H1 (cell line): ENCODE results near the gene RBM19. TPM values are rescaled to one million over a fixed set of nuclear protein-coding genes. Genes with fewer than 3 reads are reported as not detected.

Experiments
- CTCF ChIA-PET: fragments of 300-600 bp; sonication (Branson Sonifier 250); formaldehyde crosslinking; loops from one replicate; lab custom pipeline; 2021; ENCODE audit not compliant: partially characterized antibody; lab: Charles Lee
- POLR2A ChIA-PET: fragments of 300-600 bp; sonication (Branson Sonifier 250); formaldehyde crosslinking; loops from one replicate; lab custom pipeline; 2021; ENCODE audit warnings: inconsistent platforms; ENCODE audit not compliant: partially characterized antibody; lab: Charles Lee
- DNase-seq, 2 experiments: peaks; one replicate each; pipeline versions ENCODE4 v3.0.0 to v3.0.0-alpha.2; 2010 to 2022; ENCODE audit warnings: low spot score in 2 of 2, low read depth in 1 of 2, mixed read lengths in 1 of 2
- FAIRE-seq: peaks from 2 replicates; lab custom pipeline; 2011; peaks lifted over from hg19 to GRCh38; lab: Jason Lieb, UNC
- H2AFZ ChIP-seq: 2 replicates; pipeline ENCODE4 v1.8.1; 2012; ENCODE audit warnings: low read length, inconsistent platforms
- H2AK5ac ChIP-seq: 2 replicates; pipeline ENCODE4 v1.6.1; 2013; ENCODE audit warnings: low read depth, low read length
- H2BK120ac ChIP-seq: replicated peaks from 2 replicates; pipeline ENCODE3; 2013; ENCODE audit warnings: low read depth, low read length, inconsistent platforms
- H2BK12ac ChIP-seq: 2 replicates; pipeline ENCODE4 v1.6.1; 2013; ENCODE audit warnings: low read depth, low read length
- H2BK15ac ChIP-seq: 2 replicates; pipeline ENCODE4 v1.6.1; 2013; ENCODE audit warnings: low read length
- H2BK20ac ChIP-seq: 2 replicates; pipeline ENCODE4 v1.6.1; 2013; ENCODE audit warnings: low read length
- H2BK5ac ChIP-seq: 2 replicates; pipeline ENCODE4 v1.6.1; 2013; ENCODE audit warnings: low read depth, low read length
- H3K14ac ChIP-seq: 2 replicates; pipeline ENCODE4 v1.6.1; 2013; ENCODE audit warnings: inconsistent platforms; ENCODE audit not compliant: insufficient read length
- H3K18ac ChIP-seq: 2 replicates; pipeline ENCODE4 v1.6.1; 2013; ENCODE audit warnings: low read length; ENCODE audit errors: extremely low read depth
- H3K23ac ChIP-seq: 2 replicates; pipeline ENCODE4 v1.6.1; 2013; ENCODE audit warnings: inconsistent platforms; ENCODE audit not compliant: insufficient read length
- H3K23me2 ChIP-seq: 2 replicates; pipeline ENCODE4 v1.6.1; 2013; ENCODE audit warnings: low read depth, low read length
- H3K27ac ChIP-seq: 2 replicates; pipeline ENCODE4 v1.6.1; 2011; ENCODE audit warnings: low read depth, low read length, inconsistent platforms
- H3K27me3 ChIP-seq, 4 experiments: replicated peaks in 1 of 4; 1 replicate in 1 of 4; 2 replicates in 3 of 4; pipeline versions ENCODE4 v1.6.1 to v1.8.1; 2011 to 2013; ENCODE audit warnings: low read length in 3 of 4, mild to moderate bottlenecking in 3 of 4, inconsistent platforms in 2 of 4, mixed read lengths in 2 of 4, moderate library complexity in 1 of 4; ENCODE audit not compliant: control insufficient read depth in 3 of 4, insufficient read depth in 3 of 4; ENCODE audit errors: extremely low read depth in 1 of 4
- H3K36me3 ChIP-seq, 4 experiments: 2 replicates each; pipeline versions ENCODE4 v1.6.1 to v1.8.1; 2011 to 2013; ENCODE audit warnings: mild to moderate bottlenecking in 4 of 4, low read length in 3 of 4, moderate library complexity in 2 of 4, control low read depth in 1 of 4, inconsistent platforms in 1 of 4; ENCODE audit not compliant: insufficient read depth in 4 of 4, control insufficient read depth in 2 of 4
- H3K4ac ChIP-seq: replicated peaks from 2 replicates; pipeline ENCODE3; 2013; ENCODE audit warnings: low read length, low read depth, mixed read lengths, inconsistent platforms; ENCODE audit not compliant: insufficient read length
- H3K4me1 ChIP-seq, 4 experiments: replicated peaks in 1 of 4; 1 replicate in 1 of 4; 2 replicates in 3 of 4; pipeline versions ENCODE4 v1.6.1 to v1.8.1; 2011 to 2013; ENCODE audit warnings: low read length in 3 of 4, inconsistent platforms in 2 of 4, mixed read lengths in 1 of 4; ENCODE audit not compliant: insufficient read depth in 4 of 4, control insufficient read depth in 3 of 4
- H3K4me2 ChIP-seq, 2 experiments: 2 replicates each; pipeline versions ENCODE4 v1.6.1 to v1.8.1; 2011 to 2013; ENCODE audit warnings: low read depth in 2 of 2, low read length in 2 of 2, control low read depth in 1 of 2, inconsistent platforms in 1 of 2, mild to moderate bottlenecking in 1 of 2; ENCODE audit not compliant: insufficient read depth in 1 of 2
- H3K4me3 ChIP-seq, 4 experiments: fragments of 200-600, 300-600 bp in 1 of 4; sonication (generic), shearing (Covaris generic), sonication (Bioruptor Twin) in 1 of 4; 2 replicates each; pipeline versions ENCODE4 v1.5.1 to v1.8.1; 2011 to 2016; ENCODE audit warnings: low read length in 4 of 4, low read depth in 3 of 4, control low read depth in 2 of 4, inconsistent platforms in 2 of 4, mild to moderate bottlenecking in 2 of 4, mixed read lengths in 1 of 4, moderate library complexity in 1 of 4; ENCODE audit not compliant: insufficient read depth in 2 of 4; ENCODE audit errors: extremely low read depth in 1 of 4
- H3K56ac ChIP-seq: replicated peaks from 2 replicates; pipeline ENCODE3; 2013; ENCODE audit warnings: low read depth, mild to moderate bottlenecking, mixed read lengths, low read length, inconsistent platforms; ENCODE audit not compliant: insufficient read length
- H3K79me1 ChIP-seq: 2 replicates; pipeline ENCODE4 v1.6.1; 2013; ENCODE audit warnings: low read depth, low read length, control low read depth
- H3K79me2 ChIP-seq, 2 experiments: 2 replicates each; pipeline versions ENCODE4 v1.6.1 to v1.8.1; 2012 to 2013; ENCODE audit warnings: low read length in 2 of 2, mild to moderate bottlenecking in 2 of 2, inconsistent platforms in 1 of 2; ENCODE audit not compliant: insufficient read depth in 2 of 2, control insufficient read depth in 1 of 2
- H3K9ac ChIP-seq, 4 experiments: replicated peaks in 1 of 4; 1 replicate in 1 of 4; 2 replicates in 3 of 4; pipeline versions ENCODE4 v1.6.1 to v1.8.1; 2011 to 2013; ENCODE audit warnings: low read depth in 3 of 4, low read length in 3 of 4, control low read depth in 2 of 4, mild to moderate bottlenecking in 2 of 4, moderate library complexity in 2 of 4, inconsistent platforms in 1 of 4; ENCODE audit errors: extremely low read depth in 1 of 4
- H3K9me3 ChIP-seq, 2 experiments: 2 replicates each; pipeline versions ENCODE4 v1.6.1 to v1.8.1; 2012 to 2013; ENCODE audit warnings: mild to moderate bottlenecking in 2 of 2, moderate library complexity in 2 of 2, control low read depth in 1 of 2, inconsistent platforms in 1 of 2, low read depth in 1 of 2, low read length in 1 of 2, mixed read lengths in 1 of 2; ENCODE audit not compliant: insufficient read depth in 2 of 2
- H4K20me1 ChIP-seq, 2 experiments: replicated peaks in 1 of 2; 2 replicates each; pipeline versions ENCODE3 to v1.8.1; 2011 to 2013; ENCODE audit warnings: inconsistent platforms in 2 of 2, low read length in 2 of 2, mild to moderate bottlenecking in 1 of 2; ENCODE audit not compliant: insufficient read depth in 2 of 2, control insufficient read depth in 1 of 2
- H4K5ac ChIP-seq: 2 replicates; pipeline ENCODE4 v1.6.1; 2013; ENCODE audit warnings: low read length, low read depth, mixed read lengths, inconsistent platforms; ENCODE audit not compliant: insufficient read length
- H4K8ac ChIP-seq: 2 replicates; pipeline ENCODE4 v1.8.0; 2013; ENCODE audit warnings: mild to moderate bottlenecking, moderate library complexity, low read length, inconsistent platforms; ENCODE audit not compliant: insufficient read depth; ENCODE audit errors: extremely low read depth
- H4K91ac ChIP-seq: replicated peaks from 2 replicates; pipeline ENCODE3; 2013; ENCODE audit warnings: low read length, mixed read lengths, inconsistent platforms; ENCODE audit not compliant: insufficient read length
- CEBPB ChIP-seq: IDR thresholded peaks from 2 replicates; pipeline ENCODE4 v1.6.1; 2012; ENCODE audit warnings: low read depth, low read length
- CREB1 ChIP-seq: IDR thresholded peaks from 2 replicates; pipeline ENCODE4 v1.6.1; 2012; ENCODE audit warnings: inconsistent platforms
- HDAC2 ChIP-seq, 2 experiments: fragments of 300-600 bp in 1 of 2; sonication (generic) in 1 of 2; IDR thresholded peaks; 2 replicates each; pipeline ENCODE4 v1.6.1; 2011 to 2012; ENCODE audit warnings: low read depth in 2 of 2, low read length in 2 of 2, mild to moderate bottlenecking in 2 of 2, moderate library complexity in 2 of 2, borderline replicate concordance in 1 of 2, inconsistent platforms in 1 of 2
- MAFK ChIP-seq: IDR thresholded peaks from 2 replicates; pipeline ENCODE4 v1.6.1; 2012; ENCODE audit warnings: low read depth, mild to moderate bottlenecking, improper control_type of control experiment, low read length
- RNF2 ChIP-seq: fragments of 200-900, 300-1000 bp; sonication (generic); IDR thresholded peaks from 2 replicates; pipeline ENCODE4 v1.7.1; 2016; ENCODE audit warnings: borderline replicate concordance, low read depth, mild to moderate bottlenecking, antibody characterized with exemption, low read length; ENCODE audit not compliant: poor library complexity, severe bottlenecking; ENCODE audit errors: missing control alignments
- SAP30 ChIP-seq: fragments of 300-600 bp; sonication (generic); IDR thresholded peaks from 2 replicates; pipeline ENCODE4 v1.7.1; 2012; ENCODE audit warnings: low read length, moderate library complexity, mild to moderate bottlenecking, inconsistent platforms; ENCODE audit not compliant: insufficient read depth, insufficient replicate concordance
- TAF7 ChIP-seq: optimal IDR thresholded peaks from 2 replicates; pipeline ENCODE3; 2011; ENCODE audit warnings: low read depth, mild to moderate bottlenecking, inconsistent platforms, low read length, moderate library complexity, borderline replicate concordance
- TBP ChIP-seq: IDR thresholded peaks from 2 replicates; pipeline ENCODE4 v1.6.1; 2011; ENCODE audit warnings: low read depth, low read length, improper control_type of control experiment
- WGBS, 2 experiments: shearing (Covaris generic) in 1 of 2; methylation state at CpG; one replicate each; pipeline versions ENCODE4 v1.1.6 to v1.1.7; 2013 to 2015; ENCODE audit warnings: low lambda C conversion rate in 2 of 2, mixed read lengths in 2 of 2, inconsistent platforms in 1 of 2, low coverage in 1 of 2, missing lambda C conversion rate in 1 of 2; ENCODE audit not compliant: insufficient replicate concordance in 2 of 2, insufficient coverage in 1 of 2, insufficient read length in 1 of 2; ENCODE audit errors: extremely low coverage in 1 of 2, missing lambda C conversion rate in 1 of 2; 5-methylcytosine and 5-hydroxymethylcytosine counted together
- polyA plus RNA-seq, 7 experiments: library from polyadenylated mRNA; depleted of rRNA in 3 of 7; stranded (reverse) in 5 of 7; unstranded in 2 of 7; fragments of >200 nt in 5 of 7; fragments of 200-250 nt in 2 of 7; gene quantifications; 1 replicate in 5 of 7; 2 replicates in 1 of 7; 4 replicates in 1 of 7; pipeline versions ENCODE4 v1.2.1 to v1.2.3, GENCODE V29; 2011 to 2013; ENCODE audit warnings: missing spikeins in 2 of 7, mixed read lengths in 2 of 7
- total RNA-seq: library from RNA; stranded (reverse); fragmentation: NEBNext Ultra II Directional; extraction: Animal tissue kit (Norgen Biotek cat#: 25700); gene quantifications from 2 replicates; pipeline ENCODE4 v1.2.1, GENCODE V29; 2021
- TF ChIP-seq, protein P1 (sequence below): IDR thresholded peaks from 2 replicates; pipeline ENCODE4 v1.6.1; 2011; ENCODE audit warnings: low read length, improper control_type of control experiment

RBM19 gene
- total and polyA plus RNA-seq, 2 of the 8 experiments (the other 6 are each of a cell fraction or from before 2014, with no cell fraction given) = 23.4 to 61.9 TPM

GRCh38 chr12:113938471-113938870 is 27.7 kb downstream of the RBM19 start:
- H3K18ac ChIP-seq = no peak overlapping the region
- no peaks in the 10 kb centered on the region for H3K27me3 ChIP-seq
- no peaks in the 10 kb centered on the region for H3K9me3 ChIP-seq
- H2BK15ac ChIP-seq = no peak overlapping the region
- H3K14ac ChIP-seq = no peak overlapping the region
- H2BK120ac ChIP-seq = no peak overlapping the region
- no peak overlapping the region for H4K8ac ChIP-seq
- no peak overlapping the region for H4K5ac ChIP-seq
- H2AK5ac ChIP-seq = no peak overlapping the region
- no peak overlapping the region for H2BK12ac ChIP-seq
- no peak overlapping the region for H4K91ac ChIP-seq
- no peak for FAIRE-seq
- 80% methylated on average over 5 of the region's 5 CpGs; no CpG with 5 or more reads in 1 of the 2 experiments for WGBS, 2 experiments
- no peak overlapping the region for H2BK20ac ChIP-seq
- POLR2A ChIA-PET = no interaction called here
- H3K23me2 ChIP-seq = peaks cover 3% of the 10 kb centered on the region; the same call in 1 of the 2 replicates
- no peaks in the 10 kb centered on the region for H3K79me2 ChIP-seq
- peaks cover 19 to 50% (median 38%) of the 10 kb centered on the region in 4 experiments; a peak in 7 of 8 replicates for H3K36me3 ChIP-seq
- H3K27ac ChIP-seq = no peak overlapping the region
- H3K56ac ChIP-seq = no peak overlapping the region
- no peak overlapping the region for H2AFZ ChIP-seq
- H2BK5ac ChIP-seq = no peak overlapping the region
- no peak overlapping the region for H3K9ac ChIP-seq
- peaks cover 0 to 2% (median 1%) of the 10 kb centered on the region in 4 experiments; a peak in 4 of 7 replicates for H3K4me1 ChIP-seq
- CTCF ChIA-PET = interaction anchor here (1.4 to 1.9 kb wide), 2 partner anchors 13 to 17 kb away, joined by 5 to 6 read pairs; no protein-coding TSS in a partner anchor
- H3K79me1 ChIP-seq = no peaks in the 10 kb centered on the region; the same call in 1 of the 2 replicates
- H4K20me1 ChIP-seq = peaks cover 2 to 4% of the 10 kb centered on the region in 2 experiments
- no peak for DNase-seq
- no peak overlapping the region for H3K4me2 ChIP-seq
- H3K4me3 ChIP-seq = no peak overlapping the region
- H3K23ac ChIP-seq = no peak overlapping the region
- H3K4ac ChIP-seq = no peak overlapping the region
- TF ChIP-seq, protein P1, sequence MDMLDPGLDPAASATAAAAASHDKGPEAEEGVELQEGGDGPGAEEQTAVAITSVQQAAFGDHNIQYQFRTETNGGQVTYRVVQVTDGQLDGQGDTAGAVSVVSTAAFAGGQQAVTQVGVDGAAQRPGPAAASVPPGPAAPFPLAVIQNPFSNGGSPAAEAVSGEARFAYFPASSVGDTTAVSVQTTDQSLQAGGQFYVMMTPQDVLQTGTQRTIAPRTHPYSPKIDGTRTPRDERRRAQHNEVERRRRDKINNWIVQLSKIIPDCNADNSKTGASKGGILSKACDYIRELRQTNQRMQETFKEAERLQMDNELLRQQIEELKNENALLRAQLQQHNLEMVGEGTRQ = no peak
- TF ChIP-seq SAP30 = no peak
- TF ChIP-seq TAF7 = no peak
- TF ChIP-seq HDAC2 (IDR thresholded peaks at IDR 0.05; ENCODE audit: borderline replicate concordance in 1 of 2, low read depth in 2 of 2, low read length in 2 of 2) = no peak
- TF ChIP-seq CEBPB = no peak
- no peak for TF ChIP-seq TBP
- no peak for TF ChIP-seq MAFK
- no peak for TF ChIP-seq CREB1
- TF ChIP-seq RNF2 = no peak
